NCI-H774 (cell line): ENCODE data around the gene CPA5.

Experiments
- DNase-seq: peaks from one replicate; lab custom pipeline; 2025; lab: John Stamatoyannopoulos, UW

The CPA5 gene

DNA sequence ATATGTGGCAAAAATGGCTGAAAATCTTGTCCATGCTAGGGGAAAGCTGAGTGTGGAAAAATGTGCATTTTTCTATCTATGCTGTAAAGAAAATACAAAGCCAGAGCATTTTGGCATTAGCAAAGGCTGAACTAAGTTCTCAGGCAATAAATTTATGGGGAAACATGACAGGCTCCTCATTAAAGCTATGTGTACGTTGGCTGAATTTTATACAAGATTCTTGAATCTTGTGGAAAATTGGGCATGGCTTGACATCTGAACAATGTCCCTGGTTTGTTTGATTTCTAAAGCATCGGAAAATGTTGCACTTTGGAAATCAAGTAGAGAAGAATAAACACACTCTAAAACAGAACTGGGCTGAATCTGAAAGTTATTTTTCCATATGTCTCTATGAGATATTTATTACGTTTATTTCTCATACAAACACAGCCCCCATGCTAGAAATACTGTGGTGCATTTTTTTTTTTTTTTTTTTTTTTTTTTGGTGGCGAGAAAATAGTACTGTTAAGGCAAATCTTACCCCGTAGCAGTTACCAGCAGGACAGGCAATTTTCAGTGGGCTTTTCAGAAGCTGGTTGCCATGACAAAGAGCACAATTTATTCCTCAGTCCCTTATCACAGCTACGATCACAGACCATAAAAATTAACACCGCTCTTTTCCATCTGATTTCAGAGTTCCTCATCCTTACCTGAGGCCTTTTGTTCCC, 52.6 kb downstream of the CPA5 start:
- no peak for DNase-seq

DNA sequence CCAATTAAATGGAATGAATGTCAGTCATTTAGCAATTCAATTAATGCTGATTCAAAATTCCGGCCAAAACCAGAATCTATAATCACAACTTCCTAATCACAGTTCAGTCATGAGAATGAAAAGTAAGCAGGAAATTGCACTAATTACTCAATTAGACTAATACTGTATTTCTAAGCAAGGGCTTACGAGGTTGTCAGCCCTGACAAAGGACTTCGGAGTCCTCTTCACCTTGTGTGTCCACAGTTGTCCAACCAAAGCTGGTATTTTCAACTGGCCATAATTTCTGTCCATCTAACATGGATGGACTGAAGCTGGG, 53.1 kb downstream of the CPA5 start:
- DNase-seq = peak; percentile 23

DNA sequence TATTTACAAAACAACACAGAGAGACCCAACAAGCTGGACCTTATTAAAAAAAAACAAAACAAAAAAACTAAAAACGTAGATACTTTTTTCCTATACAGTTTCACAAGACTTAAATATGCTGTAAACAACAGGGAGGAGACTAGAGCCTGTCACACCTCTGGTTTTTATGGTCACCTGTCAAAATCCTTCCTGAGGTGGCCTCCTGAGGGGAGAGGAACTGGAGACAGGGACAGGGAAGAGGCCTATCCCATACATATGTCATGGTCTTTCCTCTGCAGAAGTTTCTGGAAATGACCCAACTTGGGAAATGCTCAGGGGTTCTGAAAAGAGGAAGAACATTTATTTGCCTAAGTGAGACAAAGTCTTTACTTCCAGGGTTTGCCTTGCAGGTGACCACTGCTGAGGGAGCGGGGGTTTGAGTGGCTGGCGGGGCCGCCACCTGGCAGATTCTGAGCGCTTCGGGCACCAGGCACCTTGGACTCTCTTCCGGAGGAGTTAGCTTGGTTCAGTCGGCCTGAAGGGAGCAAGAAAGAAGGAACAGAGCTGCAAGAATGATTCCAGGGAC, 54.0 kb downstream of the CPA5 start:
- DNase-seq = no peak

DNA sequence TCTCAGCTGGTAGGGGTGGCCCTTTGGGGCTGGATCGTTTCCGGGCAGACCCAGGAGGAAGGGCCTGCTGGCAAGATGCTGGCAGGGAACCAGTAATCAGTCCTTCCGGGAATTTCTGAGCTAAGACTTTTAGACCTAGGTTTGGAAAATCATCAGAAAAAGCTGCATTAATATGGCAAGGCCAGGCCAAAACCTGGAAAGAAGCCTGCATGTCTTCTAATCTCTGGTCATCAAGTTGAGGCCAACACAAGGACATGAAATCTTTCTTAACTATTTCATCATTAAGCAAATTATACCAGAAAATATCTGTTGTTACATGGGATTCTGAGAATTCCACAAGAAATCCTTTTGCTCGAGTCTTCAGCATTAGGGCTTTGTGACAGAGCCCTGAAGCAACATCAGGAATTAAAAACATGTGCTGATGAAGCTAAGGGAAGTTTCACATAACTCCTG, 55.5 kb downstream of the CPA5 start:
- DNase-seq = no peak

DNA sequence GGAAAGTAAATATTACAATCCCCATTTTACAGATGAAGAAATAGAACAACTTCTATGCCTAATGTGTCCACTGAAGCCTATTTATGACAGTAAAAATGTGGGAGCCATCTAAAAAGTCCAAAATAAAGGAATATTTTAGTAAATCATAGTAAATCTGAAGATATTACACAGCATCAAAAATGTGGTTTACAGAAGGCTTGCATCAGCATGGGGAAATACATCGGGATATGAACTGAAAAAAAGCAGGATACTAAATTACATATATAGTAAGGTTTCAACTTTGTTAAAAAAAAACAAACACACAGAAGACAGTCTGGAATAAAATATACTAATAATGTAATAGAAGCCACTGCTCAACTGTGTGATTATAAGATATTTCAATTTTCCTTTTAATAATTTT, 56.5 kb downstream of the CPA5 start:
- no peak for DNase-seq

DNA sequence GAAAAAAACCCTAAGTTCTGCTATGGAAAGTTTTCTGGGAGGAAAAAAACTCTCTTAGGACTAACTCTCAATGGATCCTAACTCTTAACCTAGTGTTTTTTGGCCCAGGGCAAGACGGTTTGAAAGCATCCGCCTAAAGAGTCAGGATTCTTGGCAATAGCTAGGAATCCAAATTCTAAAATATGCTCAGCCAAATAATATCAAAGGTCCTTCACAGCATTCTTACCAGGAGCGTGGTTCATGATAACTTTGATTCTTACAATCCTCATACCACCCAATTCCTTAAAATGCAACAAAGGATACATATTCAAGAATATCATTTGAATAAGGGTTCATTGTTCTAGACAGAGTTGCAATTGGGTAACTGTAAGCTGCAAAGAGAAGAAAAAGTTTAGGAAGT, 57.0 kb downstream of the CPA5 start:
- no peak for DNase-seq

DNA sequence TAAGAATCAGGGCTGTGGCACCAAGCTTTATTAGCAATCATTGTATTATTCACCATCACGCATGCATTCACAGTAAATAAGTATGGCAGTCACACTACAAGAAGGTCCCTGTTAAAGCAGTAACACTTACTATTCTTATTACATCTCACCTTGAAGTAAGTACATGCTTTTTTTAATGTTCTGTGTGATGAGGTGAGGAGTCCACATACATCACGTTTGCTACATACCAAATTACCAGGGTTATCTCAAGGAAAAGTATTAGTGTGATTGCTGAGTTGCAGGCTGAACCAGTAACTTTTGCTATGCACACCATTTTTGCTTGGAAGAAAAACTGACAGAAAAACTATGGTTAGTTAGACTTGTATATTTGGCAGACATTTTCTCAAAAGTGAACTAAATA, 60.4 kb downstream of the CPA5 start:
- DNase-seq = no peak

DNA sequence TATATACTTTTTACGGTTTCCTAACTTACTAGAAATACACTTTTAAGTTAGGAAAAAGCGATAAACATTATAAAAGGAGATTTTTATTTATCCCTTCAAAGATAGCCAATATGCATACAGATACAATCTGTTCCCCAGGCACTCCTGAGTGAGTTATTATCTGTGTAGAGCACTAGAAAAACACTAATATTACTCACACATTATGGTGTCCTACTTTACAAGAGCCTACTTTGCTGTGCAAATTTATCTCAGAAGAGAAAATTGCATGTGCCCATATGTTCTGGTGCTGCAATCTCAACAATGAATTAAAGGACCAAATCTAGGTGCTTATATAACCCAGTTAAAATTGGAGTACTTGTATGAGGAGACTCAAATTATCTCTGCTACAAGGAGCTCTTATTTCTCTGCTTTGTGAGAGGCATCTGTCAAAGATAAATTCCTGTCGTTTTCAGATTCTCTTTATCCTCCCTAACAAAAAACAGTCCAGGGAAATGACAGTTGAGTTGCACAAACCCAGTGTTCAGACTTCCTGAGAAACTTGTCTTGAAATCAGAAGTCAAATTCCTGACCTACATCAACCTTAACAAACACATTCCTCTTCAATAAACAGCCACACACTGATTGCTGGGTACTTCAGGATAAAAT, 64.6 kb downstream of the CPA5 start:
- DNase-seq = no peak

DNA sequence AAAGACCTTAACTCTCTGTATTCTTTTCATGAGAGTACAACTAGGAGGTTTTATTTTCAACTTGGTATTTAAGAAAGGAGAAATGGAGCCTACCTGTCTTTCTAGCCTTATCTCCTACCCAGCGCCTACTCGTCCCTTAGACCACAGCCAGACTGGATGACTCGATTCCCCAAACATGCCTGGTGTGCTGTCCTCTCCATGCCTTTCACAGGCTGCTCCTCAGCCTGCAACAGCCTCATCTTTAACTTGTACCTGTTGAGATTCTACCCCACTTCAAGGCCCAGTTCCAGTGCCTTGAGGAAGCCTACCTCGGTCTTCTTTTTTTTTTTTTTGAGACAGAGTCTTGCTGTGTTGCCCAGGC, 65.1 kb downstream of the CPA5 start:
- DNase-seq = no peak

DNA sequence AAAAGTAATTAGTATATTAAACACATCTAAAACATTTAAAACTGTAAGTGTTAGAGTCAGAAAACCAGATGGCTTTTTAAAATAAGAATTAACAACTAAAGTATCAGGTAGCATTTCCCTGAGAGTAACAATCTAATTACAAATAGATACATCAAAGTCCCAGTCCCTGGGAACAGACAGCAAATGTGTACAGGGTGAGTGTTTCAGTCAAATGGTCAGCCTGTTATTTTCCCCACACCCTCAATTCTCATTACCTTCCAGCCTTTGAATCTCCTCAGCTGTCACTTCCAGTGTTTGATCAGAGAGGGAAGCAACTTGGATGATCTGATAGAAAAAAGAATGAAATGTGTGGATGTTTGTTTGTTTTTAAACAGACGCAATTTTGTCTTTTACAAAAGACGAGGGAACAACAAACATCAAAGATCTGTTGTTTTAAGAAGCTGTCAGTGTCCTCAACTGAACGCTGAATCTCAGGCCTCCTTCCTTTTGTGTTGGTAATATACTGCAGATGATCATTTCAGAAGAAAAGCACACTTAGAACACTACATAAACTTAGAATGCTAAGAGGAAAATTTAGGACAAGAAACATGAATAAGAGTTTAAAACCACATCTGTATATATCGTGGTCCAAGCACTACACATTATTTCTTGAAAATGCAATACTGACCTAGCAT, 66.4 kb downstream of the CPA5 start:
- no peak for DNase-seq

DNA sequence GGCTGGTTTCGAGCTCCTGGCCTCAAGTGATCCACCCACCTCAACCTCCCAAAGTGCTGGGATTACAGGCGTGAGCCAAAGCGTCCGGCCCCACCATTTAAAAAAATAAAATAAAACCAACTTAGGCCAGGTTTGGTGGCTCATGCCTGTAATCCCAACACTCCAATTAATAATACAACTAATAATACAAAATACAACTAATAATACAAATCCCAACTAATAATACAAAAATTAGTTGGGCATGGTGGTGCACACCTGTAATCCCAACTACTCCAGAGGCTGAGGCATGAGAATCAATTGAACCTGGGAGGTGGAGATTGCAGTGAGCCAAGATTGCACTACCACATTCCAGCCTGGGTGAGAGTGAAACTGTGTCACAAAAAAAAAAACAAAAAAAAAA, 68.6 kb downstream of the CPA5 start:
- DNase-seq = no peak

DNA sequence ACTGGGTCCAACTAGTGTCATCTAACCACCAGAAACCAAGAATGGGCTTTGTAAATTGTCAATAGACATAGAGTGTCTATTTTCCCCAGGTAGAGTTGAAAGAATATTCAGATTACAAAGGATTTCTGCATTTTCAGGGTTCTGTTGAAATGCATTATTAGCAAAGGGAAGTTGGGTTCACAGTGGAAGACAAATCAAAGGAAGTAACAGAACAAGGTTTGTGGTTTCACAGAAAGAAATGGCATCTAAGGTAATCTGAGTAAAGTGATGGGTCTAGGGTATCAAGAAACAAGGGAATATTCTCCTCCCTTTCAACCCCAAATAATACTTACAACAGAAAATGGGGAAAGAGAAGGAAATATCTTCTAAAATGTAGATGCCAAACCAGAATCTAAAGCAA, 70.4 kb downstream of the CPA5 start:
- no peak for DNase-seq

DNA sequence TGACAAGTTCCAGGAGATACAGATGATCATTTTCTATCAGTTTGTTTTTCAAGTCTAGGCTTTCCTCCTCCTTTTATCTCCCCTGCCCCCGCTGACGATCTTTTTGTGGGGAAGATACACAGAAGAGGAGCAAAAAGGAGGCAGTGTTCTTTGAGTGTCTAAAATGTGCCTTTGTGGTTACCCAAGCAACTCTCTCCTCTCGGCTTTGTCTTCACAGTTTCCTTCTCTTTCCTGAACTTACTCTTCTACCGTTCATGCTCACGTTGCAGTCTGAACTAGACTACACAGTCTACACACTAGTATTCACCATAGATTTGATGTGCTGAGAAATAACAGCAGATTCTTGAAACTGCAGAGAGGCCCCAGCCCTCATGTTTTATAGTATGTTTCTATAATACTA, 72.6 kb downstream of the CPA5 start:
- DNase-seq = no peak

DNA sequence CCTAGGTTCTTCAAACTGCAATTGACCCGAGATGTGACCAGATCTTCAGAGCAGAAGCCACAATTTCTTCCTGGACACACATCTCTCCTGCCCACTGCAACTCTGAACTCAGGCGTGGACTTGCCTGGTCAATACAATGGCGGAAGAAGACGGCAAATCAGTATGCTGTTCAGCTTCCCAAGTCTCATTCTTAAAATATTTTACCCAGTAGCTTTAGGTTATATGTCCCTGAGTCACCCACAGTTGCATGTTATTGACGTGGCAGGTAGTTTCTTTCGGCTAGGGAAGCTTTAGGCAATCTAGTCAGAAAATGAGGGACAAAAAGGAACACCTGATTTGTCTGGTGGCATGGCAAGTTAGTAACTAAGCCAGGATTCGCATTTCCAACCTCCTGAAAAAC, 73.7 kb downstream of the CPA5 start:
- no peak for DNase-seq
